Ectodermal cell (in vitro differentiated cells): ENCODE results near the gene NEDD4L.

Experiments
- H3K27ac ChIP-seq: 2 replicates; pipeline ENCODE4 v1.7.0; 2013; ENCODE audit warnings: mild to moderate bottlenecking, low read depth, low read length; ENCODE audit not compliant: insufficient read depth, poor library complexity, severe bottlenecking
- H3K27me3 ChIP-seq: 2 replicates; pipeline ENCODE4 v1.7.0; 2013; ENCODE audit warnings: mild to moderate bottlenecking, low read length; ENCODE audit not compliant: insufficient read depth, control insufficient read depth, poor library complexity, severe bottlenecking
- H3K36me3 ChIP-seq: one replicate; pipeline ENCODE4 v1.7.0; 2013; ENCODE audit warnings: low read length; ENCODE audit not compliant: control insufficient read depth, insufficient read depth
- H3K4me1 ChIP-seq: one replicate; pipeline ENCODE4 v1.7.0; 2013; ENCODE audit warnings: low read length; ENCODE audit not compliant: control insufficient read depth, insufficient read depth
- H3K4me3 ChIP-seq: 2 replicates; pipeline ENCODE4 v1.7.0; 2013; ENCODE audit warnings: low read depth, low read length, control low read depth; ENCODE audit not compliant: insufficient read depth
- H3K9me3 ChIP-seq: 2 replicates; pipeline ENCODE4 v1.7.0; 2013; ENCODE audit warnings: mild to moderate bottlenecking, low read length, moderate library complexity; ENCODE audit not compliant: control insufficient read depth
- WGBS, 2 experiments: methylation state at CpG; one replicate each; pipeline ENCODE4 v1.1.7; 2013; ENCODE audit warnings: missing lambda C conversion rate in 2 of 2; 5-methylcytosine and 5-hydroxymethylcytosine counted together

Gene NEDD4L

GRCh38 chr18:58026395-58026794 lies 17.6 kb upstream of the NEDD4L start:
- H3K9me3 ChIP-seq: no peaks in the 10 kb centered on the region
- no peak overlapping the region for H3K4me3 ChIP-seq
- H3K36me3 ChIP-seq: no peaks in the 10 kb centered on the region
- H3K27me3 ChIP-seq: no peaks in the 10 kb centered on the region
- 20 to 21% methylated on average over 3 of the region's 3 CpGs for WGBS, 2 experiments
- no peak overlapping the region for H3K27ac ChIP-seq
- peaks cover 22% of the 10 kb centered on the region for H3K4me1 ChIP-seq

GRCh38 chr18:58026857-58027256 lies 17.2 kb upstream of the NEDD4L start:
- Histone ChIP-seq H3K4me3 (no peak overlapping the region), H3K27me3 (no peaks in the 10 kb centered on the region), H3K4me1 (peaks cover 22% of the 10 kb centered on the region), H3K9me3 (no peaks in the 10 kb centered on the region), H3K27ac (no peak overlapping the region), H3K36me3 (no peaks in the 10 kb centered on the region)
- 59 to 62% methylated on average over 2 of the region's 2 CpGs for WGBS, 2 experiments

GRCh38 chr18:58027341-58027740 lies 16.7 kb upstream of the NEDD4L start:
- no peaks in the 10 kb centered on the region for H3K27me3 ChIP-seq
- H3K4me1 ChIP-seq: peaks cover 22% of the 10 kb centered on the region
- no peaks in the 10 kb centered on the region for H3K36me3 ChIP-seq
- 91 to 93% methylated on average over 3 of the region's 3 CpGs for WGBS, 2 experiments
- no peaks in the 10 kb centered on the region for H3K9me3 ChIP-seq
- H3K4me3 ChIP-seq: no peak overlapping the region
- H3K27ac ChIP-seq: no peak overlapping the region

GRCh38 chr18:58028109-58028784 lies 15.8 kb upstream of the NEDD4L start:
- 93 to 94% methylated on average over 4 of the region's 4 CpGs for WGBS, 2 experiments
- no peaks in the 10 kb centered on the region for H3K27me3 ChIP-seq

GRCh38 chr18:58032233-58032632 lies 11.8 kb upstream of the NEDD4L start:
- Histone ChIP-seq H3K27me3 (no peaks in the 10 kb centered on the region), H3K9me3 (no peaks in the 10 kb centered on the region), H3K4me1 (no peaks in the 10 kb centered on the region), H3K27ac (no peak overlapping the region), H3K36me3 (no peaks in the 10 kb centered on the region), H3K4me3 (no peak overlapping the region)
- 89% methylated on average over 4 of the region's 4 CpGs for WGBS, 2 experiments

More at GRCh38 chr18:58028109-58028784, 15.8 kb upstream of the NEDD4L start:
- Histone ChIP-seq H3K4me1 (peaks cover 22% of the 10 kb centered on the region), H3K36me3 (no peaks in the 10 kb centered on the region), H3K27ac (no peak overlapping the region), H3K9me3 (no peaks in the 10 kb centered on the region), H3K4me3 (no peak overlapping the region)

GRCh38 chr18:58033216-58033615 lies 10.8 kb upstream of the NEDD4L start:
- WGBS, 2 experiments: 78 to 86% methylated on average over 1 to 3 of the region's 3 CpGs
- no peaks in the 10 kb centered on the region for H3K27me3 ChIP-seq

GRCh38 chr18:58034370-58034769 lies 9.7 kb upstream of the NEDD4L start:
- Histone ChIP-seq H3K27me3 (no peaks in the 10 kb centered on the region), H3K27ac (no peak overlapping the region), H3K4me1 (no peaks in the 10 kb centered on the region), H3K4me3 (no peak overlapping the region), H3K36me3 (no peaks in the 10 kb centered on the region), H3K9me3 (no peaks in the 10 kb centered on the region)
- WGBS, 2 experiments: 100% methylated on average over 2 of the region's 2 CpGs; no CpG with 5 or more reads in 1 of the 2 experiments

More at GRCh38 chr18:58033216-58033615, 10.8 kb upstream of the NEDD4L start:
- Histone ChIP-seq H3K4me1 (no peaks in the 10 kb centered on the region), H3K36me3 (no peaks in the 10 kb centered on the region), H3K27ac (no peak overlapping the region), H3K9me3 (no peaks in the 10 kb centered on the region), H3K4me3 (no peak overlapping the region)

GRCh38 chr18:58037163-58037562 lies 6.9 kb upstream of the NEDD4L start:
- Histone ChIP-seq H3K36me3 (no peaks in the 10 kb centered on the region), H3K4me3 (no peak overlapping the region)

GRCh38 chr18:58038063-58038462 lies 6.0 kb upstream of the NEDD4L start:
- 91 to 98% methylated on average over 3 of the region's 3 CpGs for WGBS, 2 experiments
- Histone ChIP-seq H3K4me1 (peaks cover under 1% of the 10 kb centered on the region), H3K27me3 (peaks cover 8% of the 10 kb centered on the region), H3K9me3 (no peaks in the 10 kb centered on the region), H3K36me3 (no peaks in the 10 kb centered on the region), H3K27ac (no peak overlapping the region), H3K4me3 (no peak overlapping the region)

More at GRCh38 chr18:58037163-58037562, 6.9 kb upstream of the NEDD4L start:
- H3K27ac ChIP-seq: no peak overlapping the region
- H3K4me1 ChIP-seq: no peaks in the 10 kb centered on the region
- H3K27me3 ChIP-seq: no peaks in the 10 kb centered on the region
- no peaks in the 10 kb centered on the region for H3K9me3 ChIP-seq

- 100% methylated on average over 2 of the region's 4 CpGs; no CpG with 5 or more reads in 1 of the 2 experiments for WGBS, 2 experiments
- no peaks in the 10 kb centered on the region for H3K36me3 ChIP-seq
Measured at GRCh38 chr18:58041633-58042032, 2.4 kb upstream of the NEDD4L start.

More at GRCh38 chr18:58041633-58042032, 2.4 kb upstream of the NEDD4L start:
- Histone ChIP-seq H3K27ac (no peak overlapping the region), H3K4me1 (peaks cover 8% of the 10 kb centered on the region), H3K9me3 (no peaks in the 10 kb centered on the region), H3K27me3 (peaks cover 10% of the 10 kb centered on the region), H3K4me3 (no peak overlapping the region)
